Right renal cortex interstitium (tissue), 3 donors: ENCODE measurements around the gene BORCS5. TPM values are rescaled to one million over a fixed set of nuclear protein-coding genes. Genes with fewer than 3 reads are reported as not detected.
"Not testable (repeated sequence)": the region's sequence is repeated elsewhere in the genome, so short reads cannot be mapped to it uniquely, and the experiment has no call there.

Experiments
- DNase-seq, 3 donors: peaks; one replicate each; pipeline ENCODE4 v3.0.0-alpha.2; 2013; ENCODE audit warnings: low read depth in 3 of 3, low spot score in 2 of 3
- polyA plus RNA-seq, 3 donors: library from polyadenylated mRNA; unstranded; fragments of 120-200 nt; gene quantifications; one replicate each; pipeline ENCODE4 v1.2.1, GENCODE V29; 2013; ENCODE audit not compliant: insufficient read length in 3 of 3

Gene BORCS5
- polyA plus RNA-seq, 3 donors, result 8.4 to 9.4 (median 8.5) TPM

- DNase-seq, result no peak
Measured at GRCh38 chr12:12452326-12452902, 95.5 kb downstream of the BORCS5 start.

GRCh38 chr12:12453635-12454034 lies 96.8 kb downstream of the BORCS5 start:
- no peak for DNase-seq

- no peak for DNase-seq
Measured at GRCh38 chr12:12454315-12454714, 97.4 kb downstream of the BORCS5 start.

GRCh38 chr12:12456637-12457036 lies 99.8 kb downstream of the BORCS5 start:
- DNase-seq, result no peak

GRCh38 chr12:12460935-12461922 lies 104.4 kb downstream of the BORCS5 start:
- DNase-seq, result no peak

GRCh38 chr12:12461923-12462315 lies 105.0 kb downstream of the BORCS5 start:
- DNase-seq, result no peak

- DNase-seq, result no peak
Measured at GRCh38 chr12:12465522-12465921, 108.6 kb downstream of the BORCS5 start.

GRCh38 chr12:12466157-12466556 lies 109.3 kb downstream of the BORCS5 start:
- no peak for DNase-seq

GRCh38 chr12:12467264-12467663 lies 110.4 kb downstream of the BORCS5 start:
- DNase-seq, result no peak

GRCh38 chr12:12467688-12468261 lies 110.9 kb downstream of the BORCS5 start:
- DNase-seq, result no peak

- DNase-seq, result no peak
Measured at GRCh38 chr12:12468575-12468974, 111.7 kb downstream of the BORCS5 start.

- DNase-seq, result no peak
Measured at GRCh38 chr12:12469386-12469785, 112.5 kb downstream of the BORCS5 start.

GRCh38 chr12:12470751-12471306 lies 114.0 kb downstream of the BORCS5 start:
- DNase-seq, result no peak

- DNase-seq, result not testable (repeated sequence)
Measured at GRCh38 chr12:12471982-12472961, 115.4 kb downstream of the BORCS5 start.

- DNase-seq, result no peak
Measured at GRCh38 chr12:12473223-12473622, 116.3 kb downstream of the BORCS5 start.

- no peak for DNase-seq
Measured at GRCh38 chr12:12474471-12474928, 117.6 kb downstream of the BORCS5 start.

GRCh38 chr12:12474931-12475795 lies 118.3 kb downstream of the BORCS5 start:
- DNase-seq, result no peak

GRCh38 chr12:12476857-12477531 lies 120.1 kb downstream of the BORCS5 start:
- DNase-seq, result no peak

- DNase-seq, result no peak
Measured at GRCh38 chr12:12477532-12477890, 120.6 kb downstream of the BORCS5 start.
